Ramos (cell line): ENCODE measurements around the gene KPNA6.
"Not testable (repeated sequence)": the region's sequence is repeated elsewhere in the genome, so short reads cannot be mapped to it uniquely, and the experiment has no call there.

Source experiments
- in situ Hi-C: fragments of 300-500 bp; cut with MboI; formaldehyde crosslinking; loops from one replicate; pipeline ENCODE4 v1.14.3; 2022; ENCODE audit warnings: low sequenced_read_pairs; ENCODE audit not compliant: unreplicated experiment

Gene KPNA6

DNA sequence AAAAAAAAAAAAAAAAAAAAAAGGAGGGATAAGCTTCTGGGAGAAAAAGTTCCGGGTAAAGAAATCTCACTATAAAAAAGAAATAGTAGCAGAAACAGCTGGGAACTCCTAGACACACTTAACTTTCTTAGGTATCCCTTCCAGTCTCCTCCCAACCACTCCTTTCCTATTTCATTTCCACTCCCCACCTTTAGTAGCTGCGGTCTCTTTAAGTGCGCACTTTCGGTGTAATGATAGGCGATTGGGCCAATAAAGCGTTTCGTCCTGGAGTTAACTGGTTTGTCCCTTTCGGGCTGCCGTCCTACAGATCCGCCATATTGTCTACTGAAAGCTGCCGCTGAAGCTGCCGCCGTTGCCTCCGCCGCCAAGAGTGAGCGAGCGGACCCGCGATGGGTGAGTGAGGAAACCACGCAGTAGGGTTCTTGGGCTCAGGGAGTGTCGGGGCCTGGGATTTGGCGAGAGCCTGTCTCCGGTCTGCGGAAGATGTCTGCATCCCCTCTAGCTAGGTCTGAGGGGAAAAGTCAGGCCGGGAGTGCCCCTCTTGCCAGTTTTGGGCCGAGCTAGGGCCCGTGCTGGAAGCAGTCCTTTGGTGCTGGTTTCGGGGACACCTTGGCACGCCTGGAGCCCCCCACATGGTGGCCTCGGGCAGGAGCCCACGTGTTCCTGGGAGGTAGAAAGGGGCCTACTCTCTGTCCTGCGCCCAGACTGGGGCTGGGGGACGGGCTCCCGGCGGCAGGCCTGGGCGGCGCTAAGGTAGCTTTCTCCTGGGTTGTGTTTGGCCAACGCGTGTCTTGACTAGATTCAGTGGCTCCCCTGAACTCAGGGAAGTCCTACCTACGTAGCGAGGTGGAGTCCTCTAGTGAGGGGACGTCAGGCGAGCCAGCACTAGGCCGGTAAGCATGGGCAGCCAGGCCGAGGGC lies at the start of gene KPNA6:
TSS of gene KPNA6 (plus strand) at position 315 of the 920 bp plus-strand sequence. CDS start at position 390, 75 bp downstream.
- in situ Hi-C loops, result no loop called here

- in situ Hi-C loops, result no loop called here
Measured at GRCh38 chr1:32060914-32061313, 46.9 kb upstream of the KPNA6 start.

DNA sequence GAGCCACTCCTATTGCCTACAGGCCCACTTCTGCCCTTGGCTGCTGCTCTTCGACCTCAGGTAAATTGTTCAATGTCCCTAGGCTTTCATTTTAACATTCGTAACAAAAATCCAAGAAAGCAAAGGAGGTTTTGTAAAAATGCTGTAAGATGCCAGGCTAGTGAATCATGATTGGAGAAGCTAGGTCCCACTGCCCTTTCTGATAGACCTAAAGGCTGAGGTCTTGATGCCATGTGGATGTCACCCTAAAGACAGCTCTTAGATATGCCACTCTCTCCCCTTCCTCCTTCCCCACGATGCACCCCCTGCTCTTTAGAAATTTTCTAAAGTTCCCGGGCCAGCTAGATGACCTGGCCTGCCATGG lies 45.0 kb upstream of the KPNA6 start:
- in situ Hi-C loops, result no loop called here

DNA sequence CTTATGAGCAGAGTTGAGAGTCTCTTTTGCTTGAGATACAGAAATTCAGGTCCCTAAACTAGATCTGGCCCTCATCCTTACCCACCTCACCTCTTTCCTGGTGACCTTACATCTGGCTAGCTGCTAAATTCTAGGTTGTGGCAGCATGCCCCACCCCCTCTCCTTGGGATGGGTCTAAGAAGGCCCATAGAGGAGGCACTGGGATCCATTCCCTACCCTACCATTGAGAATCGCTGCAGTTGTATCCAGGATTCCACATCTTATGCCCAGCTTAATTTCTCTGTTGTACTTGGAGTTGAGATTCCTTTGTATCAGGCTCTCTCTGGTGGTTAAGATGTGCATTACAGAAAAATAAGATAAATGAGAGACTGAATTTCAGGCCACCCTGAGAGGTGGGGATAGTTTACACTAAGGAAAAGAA lies 44.6 kb upstream of the KPNA6 start:
- in situ Hi-C loops, result no loop called here

DNA sequence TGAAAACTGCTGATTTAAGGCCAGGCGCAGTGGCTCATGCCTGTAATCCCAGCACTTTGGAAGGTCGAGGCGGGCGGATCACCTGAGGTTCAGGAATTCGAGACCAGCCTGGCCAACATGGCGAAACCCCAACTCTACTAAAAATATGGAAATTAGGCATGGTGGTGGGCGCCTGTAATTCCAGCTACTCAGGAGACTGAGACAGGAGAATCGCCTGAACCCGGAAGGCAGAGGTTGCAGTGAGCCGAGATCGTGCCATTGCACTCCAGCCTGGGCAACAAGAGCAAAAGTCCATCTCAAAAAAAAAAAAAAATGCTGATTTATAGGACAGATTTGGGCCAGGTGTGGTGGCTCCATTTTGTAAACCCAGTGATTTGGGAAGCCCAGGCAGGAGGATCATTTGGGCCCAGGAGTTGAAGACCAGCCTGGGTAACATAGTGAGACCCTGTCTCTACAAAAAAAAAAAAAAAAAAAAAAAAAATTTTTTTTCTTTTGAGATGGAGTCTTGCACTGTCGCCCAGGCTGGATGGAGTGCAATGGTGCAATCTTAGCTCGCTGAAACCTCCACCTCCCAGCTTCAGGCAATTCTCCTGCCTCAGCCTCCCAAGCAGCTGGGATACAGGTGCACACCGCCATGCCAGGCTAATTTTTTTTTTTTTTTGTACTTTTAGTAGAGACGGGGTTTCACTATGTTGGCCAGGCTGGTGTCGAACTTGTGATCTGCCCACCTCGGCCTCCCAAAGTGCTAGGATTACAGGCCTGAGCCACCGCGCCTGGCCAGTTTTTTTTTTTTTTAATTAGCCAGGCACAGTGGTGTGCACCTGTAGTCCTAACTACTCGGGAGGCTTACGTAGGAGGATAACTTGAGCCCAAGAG lies 42.0 kb upstream of the KPNA6 start:
- in situ Hi-C loops, result not testable (repeated sequence)

DNA sequence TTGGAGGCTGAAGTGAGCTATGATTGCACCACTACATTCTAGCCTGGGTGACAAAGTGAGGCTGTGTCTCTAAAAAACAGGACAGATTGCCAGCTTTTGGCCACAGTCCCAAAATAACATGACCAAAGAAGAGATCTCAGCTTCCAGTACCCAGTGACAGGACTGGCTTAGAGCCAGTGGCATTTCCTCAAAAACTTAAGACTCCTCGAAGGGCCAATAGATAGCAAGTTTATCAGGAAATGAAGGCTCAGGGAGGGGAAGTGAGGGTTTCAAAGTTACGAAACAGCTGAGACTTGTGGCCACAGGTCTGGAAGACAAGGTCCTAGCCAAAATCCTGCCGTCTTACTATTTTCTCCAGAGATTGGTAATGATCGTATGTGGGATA lies 41.4 kb upstream of the KPNA6 start:
- in situ Hi-C loops, result no loop called here

- in situ Hi-C loops, result no loop called here
Measured at GRCh38 chr1:32068957-32069588, 38.8 kb upstream of the KPNA6 start.

DNA sequence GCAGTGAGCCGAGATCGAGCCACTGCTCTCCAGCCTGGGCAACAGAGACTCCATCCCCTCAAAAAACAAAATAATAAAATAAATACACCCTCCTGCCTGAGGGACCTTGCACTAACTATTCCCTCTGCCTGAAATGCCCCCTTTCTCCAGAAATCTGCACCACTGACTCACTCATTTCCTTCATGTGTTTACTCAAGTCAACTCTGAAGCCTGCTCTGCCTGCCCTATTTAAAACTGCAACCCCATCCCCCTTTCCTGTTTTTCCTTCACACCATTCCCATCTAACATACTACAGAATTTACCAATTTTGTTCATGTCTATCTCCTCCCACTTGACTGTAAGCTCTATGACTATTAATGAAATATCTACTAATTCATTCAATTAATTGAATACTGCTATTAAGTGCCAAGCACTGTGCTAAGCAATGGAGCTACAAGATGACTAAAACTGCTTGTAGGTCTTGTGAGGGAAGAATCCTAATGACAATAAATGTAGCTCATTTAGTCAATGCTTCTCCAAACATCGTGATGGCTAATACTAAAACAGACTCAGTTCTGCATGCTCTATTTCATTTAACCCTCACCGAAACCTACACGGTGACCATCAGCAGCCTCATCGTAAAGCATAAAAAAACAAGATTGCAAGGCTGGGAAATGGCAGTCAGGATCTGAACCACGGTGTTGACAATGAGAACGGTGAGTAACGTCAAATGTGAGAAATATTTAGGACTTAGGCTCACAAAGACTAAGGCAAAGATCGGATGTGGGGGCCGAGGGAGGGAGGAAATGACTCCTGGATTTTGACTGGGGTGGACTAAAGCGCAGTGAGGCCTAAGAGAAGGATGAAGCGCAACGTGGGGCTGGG lies 35.9 kb upstream of the KPNA6 start:
- in situ Hi-C loops, result no loop called here

DNA sequence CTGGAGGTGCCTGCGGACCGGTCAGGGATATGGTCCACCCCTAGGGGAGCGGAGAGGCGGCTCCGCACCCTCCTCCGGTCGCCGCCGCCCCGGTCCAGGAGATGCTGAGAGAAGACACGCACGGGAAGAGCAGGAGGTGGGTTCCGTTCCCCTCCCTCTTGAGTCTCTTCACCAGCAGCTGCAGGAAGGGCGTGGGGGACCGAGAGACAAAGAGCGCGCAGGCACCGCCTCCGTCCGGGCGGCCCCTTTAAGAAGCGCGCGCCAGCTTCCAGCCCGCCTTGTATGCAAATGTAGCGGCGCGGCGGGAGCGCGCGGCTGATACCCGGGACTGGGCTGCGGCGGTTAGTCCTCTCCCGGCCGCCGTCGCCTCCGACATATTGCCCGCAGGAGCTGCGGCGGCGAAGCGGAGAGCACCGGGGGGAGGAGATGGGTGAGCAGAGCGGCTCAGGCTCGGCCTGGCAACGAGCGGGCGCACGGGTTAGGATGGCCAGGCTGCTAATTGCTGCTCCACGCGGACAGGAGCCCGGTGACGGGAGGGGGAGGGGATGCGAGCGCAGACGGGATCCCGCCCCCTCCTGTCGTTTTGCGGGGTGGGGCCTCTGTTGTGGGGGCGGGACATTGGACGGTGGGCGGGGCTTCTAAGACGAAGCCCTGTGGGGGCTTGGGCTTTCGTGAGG lies 35.1 kb upstream of the KPNA6 start, which contains the start of gene TMEM39B:
TSS of gene TMEM39B (plus strand) at position 318 of the 677 bp plus-strand sequence. CDS start at position 427, 109 bp downstream.
- in situ Hi-C loops, result no loop called here

GRCh38 chr1:32073299-32074229 lies 34.3 kb upstream of the KPNA6 start:
- in situ Hi-C loops, result no loop called here

GRCh38 chr1:32074841-32075240 lies 33.0 kb upstream of the KPNA6 start:
- in situ Hi-C loops, result no loop called here

GRCh38 chr1:32077451-32077850 lies 30.4 kb upstream of the KPNA6 start:
- in situ Hi-C loops, result no loop called here

- in situ Hi-C loops, result no loop called here
Measured at GRCh38 chr1:32082022-32082421, 25.8 kb upstream of the KPNA6 start.

DNA sequence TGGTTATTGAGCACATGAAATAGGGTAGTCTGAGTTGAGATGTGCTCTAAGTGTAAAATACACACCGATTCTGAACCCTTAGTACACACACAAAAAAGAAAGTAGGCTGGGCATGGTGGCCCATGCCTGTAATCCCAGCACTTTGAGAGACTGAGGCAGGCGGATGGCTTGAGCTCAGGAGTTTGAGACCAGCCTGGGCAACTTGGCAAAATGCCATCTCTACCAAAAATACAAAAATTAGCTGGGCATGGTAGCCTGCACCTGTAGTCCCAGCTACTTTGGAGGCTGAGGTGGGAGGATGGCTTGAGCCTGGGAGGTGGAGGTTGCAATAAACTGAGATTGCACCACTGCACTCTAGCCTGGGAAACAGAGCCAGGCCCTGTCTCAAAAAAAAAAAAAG lies 21.5 kb upstream of the KPNA6 start:
- in situ Hi-C loops, result not testable (repeated sequence)

GRCh38 chr1:32091176-32091575 lies 16.7 kb upstream of the KPNA6 start:
- in situ Hi-C loops, result no loop called here

DNA sequence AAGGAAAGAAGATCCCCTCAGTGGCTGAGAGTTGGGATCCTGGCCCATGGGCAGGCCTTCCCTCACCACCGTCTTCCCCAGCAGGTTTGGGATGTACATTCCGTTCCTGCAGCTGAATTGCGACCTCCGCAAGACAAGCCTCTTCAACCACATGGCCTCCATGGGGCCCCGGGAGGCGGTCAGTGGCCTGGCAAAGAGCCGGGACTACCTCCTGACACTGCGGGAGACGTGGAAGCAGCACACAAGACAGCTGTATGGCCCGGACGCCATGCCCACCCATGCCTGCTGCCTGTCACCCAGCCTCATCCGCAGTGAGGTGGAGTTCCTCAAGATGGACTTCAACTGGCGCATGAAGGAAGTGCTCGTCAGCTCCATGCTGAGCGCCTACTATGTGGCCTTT lies 16.3 kb upstream of the KPNA6 start:
- in situ Hi-C loops, result no loop called here

DNA sequence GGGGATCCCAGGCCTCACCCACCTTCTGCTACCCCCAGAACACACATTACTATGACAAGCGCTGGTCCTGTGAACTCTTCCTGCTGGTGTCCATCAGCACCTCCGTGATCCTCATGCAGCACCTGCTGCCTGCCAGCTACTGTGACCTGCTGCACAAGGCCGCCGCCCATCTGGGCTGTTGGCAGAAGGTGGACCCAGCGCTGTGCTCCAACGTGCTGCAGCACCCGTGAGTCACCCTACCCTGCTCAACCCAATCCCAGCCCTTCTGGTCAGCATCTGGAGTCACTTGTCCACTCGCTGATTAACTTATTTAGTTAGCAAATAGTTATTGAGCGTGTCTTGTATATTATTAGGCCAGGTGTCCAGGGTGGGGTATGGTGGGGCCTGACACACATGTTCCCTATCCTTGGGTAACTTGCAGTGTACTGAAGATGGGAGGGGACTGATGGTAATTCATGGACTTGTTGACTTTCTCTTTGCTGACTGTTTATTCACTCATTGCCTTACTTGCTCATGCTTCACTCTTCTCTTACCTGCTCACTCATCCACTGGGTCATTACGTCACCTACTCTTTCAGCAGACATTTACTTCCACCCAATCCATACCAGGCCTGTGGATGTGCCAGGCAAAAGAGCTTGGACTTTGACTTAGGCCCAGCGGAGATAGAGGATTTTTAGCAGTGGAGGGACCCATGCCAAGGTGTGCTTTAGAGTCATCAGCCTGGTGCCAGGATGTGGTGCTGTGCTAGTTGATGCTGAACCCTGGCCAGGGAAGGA lies 12.9 kb upstream of the KPNA6 start:
- in situ Hi-C loops, result no loop called here
